SK-N-SH treated with all-trans-retinoic acid at 6 μM for 48 hours (cell line): ENCODE measurements around the gene EVI2B.

Source experiments
- ATAC-seq: fragments of 200-7000 bp; cut with Tn5 transposase; 3 replicates; pipeline ENCODE4 v1.9.1; 2020; ENCODE audit warnings: mild to moderate bottlenecking, moderate library complexity
- ARNTL ChIP-seq: fragments of 450-650 bp; formaldehyde crosslinking; IDR thresholded peaks from 2 replicates; pipeline ENCODE4 v1.5.0; 2020; ENCODE audit warnings: low read depth, mild to moderate bottlenecking, moderate library complexity, borderline replicate concordance
- CREB5 ChIP-seq: fragments of 250-450 bp; sonication (Bioruptor Pico); IDR thresholded peaks from 2 replicates; pipeline ENCODE4 v1.5.1; 2020; ENCODE audit warnings: low read depth, mild to moderate bottlenecking, moderate library complexity
- CSDC2 ChIP-seq: fragments of 250-450 bp; sonication (Bioruptor Pico); IDR thresholded peaks from 2 replicates; pipeline ENCODE4 v1.5.0; 2020; ENCODE audit warnings: mild to moderate bottlenecking, moderate library complexity
- CSRNP3 ChIP-seq: fragments of 250-450 bp; sonication (Bioruptor Pico); IDR thresholded peaks from 2 replicates; pipeline ENCODE4 v1.5.1; 2021; ENCODE audit warnings: mild to moderate bottlenecking, moderate library complexity
- GLIS3 ChIP-seq: fragments of 250-450 bp; sonication (Bioruptor Pico); IDR thresholded peaks from 2 replicates; pipeline ENCODE4 v1.5.0; 2020; ENCODE audit warnings: mild to moderate bottlenecking, moderate library complexity
- ISL1 ChIP-seq: fragments of 250-450 bp; sonication (Bioruptor Pico); IDR thresholded peaks from 2 replicates; pipeline ENCODE4 v2.1.2; 2022; ENCODE audit warnings: mild to moderate bottlenecking, moderate library complexity
- PPARA ChIP-seq: fragments of 250-450 bp; sonication (Bioruptor Pico); IDR thresholded peaks from 2 replicates; pipeline ENCODE4 v1.5.0; 2020; ENCODE audit warnings: mild to moderate bottlenecking, borderline replicate concordance
- RARB ChIP-seq: fragments of 250-450 bp; sonication (Bioruptor Pico); IDR thresholded peaks from 2 replicates; pipeline ENCODE4 v1.8.0; 2021; ENCODE audit warnings: mild to moderate bottlenecking, moderate library complexity
- SNAI2 ChIP-seq: fragments of 250-450 bp; sonication (Bioruptor Pico); IDR thresholded peaks from 2 replicates; pipeline ENCODE4 v1.5.0; 2020; ENCODE audit warnings: mild to moderate bottlenecking, moderate library complexity
- TOX ChIP-seq: fragments of 250-450 bp; sonication (Bioruptor Pico); IDR thresholded peaks from 2 replicates; pipeline ENCODE4 v1.8.0; 2021; ENCODE audit warnings: mild to moderate bottlenecking, moderate library complexity, borderline replicate concordance
- ZC3H10 ChIP-seq: fragments of 250-450 bp; sonication (Bioruptor Pico); IDR thresholded peaks from 2 replicates; pipeline ENCODE4 v1.5.1; 2021; ENCODE audit warnings: mild to moderate bottlenecking, moderate library complexity
- ZFP3 ChIP-seq: fragments of 250-450 bp; sonication (Bioruptor Pico); IDR thresholded peaks from 2 replicates; pipeline ENCODE4 v1.5.0; 2020; ENCODE audit warnings: mild to moderate bottlenecking, moderate library complexity
- ZFP30 ChIP-seq: fragments of 450-650 bp; formaldehyde crosslinking; IDR thresholded peaks from 2 replicates; pipeline ENCODE4 v1.5.0; 2022; ENCODE audit warnings: mild to moderate bottlenecking, moderate library complexity
- ZNF565 ChIP-seq: fragments of 450-650 bp; formaldehyde crosslinking; conservative IDR thresholded peaks from 2 replicates; pipeline ENCODE4 v1.5.0; 2020; ENCODE audit warnings: low read depth, mild to moderate bottlenecking, moderate library complexity
- ZNF70 ChIP-seq: fragments of 450-650 bp; formaldehyde crosslinking; IDR thresholded peaks from 2 replicates; pipeline ENCODE4 v1.5.0; 2020; ENCODE audit warnings: mild to moderate bottlenecking, moderate library complexity
- ZNF8 ChIP-seq: fragments of 450-650 bp; formaldehyde crosslinking; IDR thresholded peaks from 2 replicates; pipeline ENCODE4 v1.5.0; 2020; ENCODE audit warnings: mild to moderate bottlenecking, moderate library complexity
- TF ChIP-seq, protein P1 (sequence below): fragments of 250-450 bp; sonication (Bioruptor Pico); IDR thresholded peaks from 2 replicates; pipeline ENCODE4 v1.8.0; 2021; ENCODE audit warnings: low read depth, mild to moderate bottlenecking, moderate library complexity, borderline replicate concordance
- TF ChIP-seq, protein P2 (sequence below): fragments of 250-450 bp; sonication (Bioruptor Pico); IDR thresholded peaks from 2 replicates; pipeline ENCODE4 v1.5.0; 2020; ENCODE audit warnings: mild to moderate bottlenecking, moderate library complexity

The EVI2B gene

DNA sequence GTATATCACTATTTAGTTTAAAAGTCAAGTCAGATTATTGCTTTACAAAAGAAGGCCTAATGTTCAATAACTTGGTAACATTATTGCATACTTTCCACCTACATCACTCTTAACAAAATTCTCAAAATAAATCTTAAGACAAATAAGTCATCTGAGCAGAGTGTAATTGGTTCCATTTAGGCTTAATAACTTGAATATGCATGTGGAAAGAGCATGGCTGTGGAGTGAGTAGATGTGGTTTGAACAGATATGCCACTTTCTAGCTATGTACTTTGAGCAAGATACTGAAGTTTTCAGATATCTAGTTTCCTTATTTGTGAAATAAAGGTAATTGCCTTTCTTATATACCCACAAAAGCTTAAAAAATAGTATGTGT lies 14.3 kb upstream of the EVI2B start:
- no peak for TF ChIP-seq ZNF8 (CRISPR knock-in tag)
- 0 out of 2 replicates have a peak, but pooled peaks have one; percentile 38 for TF ChIP-seq ISL1 (CRISPR knock-in tag)

GRCh38 chr17:31327534-31328159 lies 13.8 kb upstream of the EVI2B start:
- ATAC-seq = peak; percentile 89

More for the DNA sequence above, 14.3 kb upstream of the EVI2B start:
- peak; percentile 87 for ATAC-seq

DNA sequence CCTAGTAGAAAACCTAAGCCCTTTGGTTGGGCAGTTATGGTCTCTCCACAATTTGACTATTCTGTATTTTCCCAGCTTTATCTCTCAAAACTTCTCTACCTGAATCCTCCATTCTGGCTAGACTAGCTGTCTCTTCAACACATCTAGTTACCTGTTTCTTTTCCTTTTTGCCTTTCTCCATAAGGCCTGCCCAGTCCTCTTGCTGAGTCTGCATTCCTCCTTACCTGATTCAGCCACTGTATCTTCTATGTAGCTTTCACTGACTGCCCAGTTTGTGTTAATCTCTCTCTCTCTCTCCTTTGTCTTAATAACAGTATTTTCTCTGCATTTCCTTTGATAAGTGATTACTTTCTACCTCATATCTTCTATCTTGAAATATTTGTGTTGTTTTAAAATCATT lies 9.7 kb upstream of the EVI2B start:
- TF ChIP-seq, protein P1, sequence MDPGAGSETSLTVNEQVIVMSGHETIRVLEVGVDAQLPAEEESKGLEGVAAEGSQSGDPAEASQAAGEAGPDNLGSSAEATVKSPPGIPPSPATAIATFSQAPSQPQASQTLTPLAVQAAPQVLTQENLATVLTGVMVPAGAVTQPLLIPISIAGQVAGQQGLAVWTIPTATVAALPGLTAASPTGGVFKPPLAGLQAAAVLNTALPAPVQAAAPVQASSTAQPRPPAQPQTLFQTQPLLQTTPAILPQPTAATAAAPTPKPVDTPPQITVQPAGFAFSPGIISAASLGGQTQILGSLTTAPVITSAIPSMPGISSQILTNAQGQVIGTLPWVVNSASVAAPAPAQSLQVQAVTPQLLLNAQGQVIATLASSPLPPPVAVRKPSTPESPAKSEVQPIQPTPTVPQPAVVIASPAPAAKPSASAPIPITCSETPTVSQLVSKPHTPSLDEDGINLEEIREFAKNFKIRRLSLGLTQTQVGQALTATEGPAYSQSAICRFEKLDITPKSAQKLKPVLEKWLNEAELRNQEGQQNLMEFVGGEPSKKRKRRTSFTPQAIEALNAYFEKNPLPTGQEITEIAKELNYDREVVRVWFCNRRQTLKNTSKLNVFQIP (CRISPR knock-in tag) = no peak
- TF ChIP-seq ZC3H10 (CRISPR knock-in tag) = no peak
- no peak for ATAC-seq

More at GRCh38 chr17:31327534-31328159, 13.8 kb upstream of the EVI2B start:
- TF ChIP-seq ZFP3 (CRISPR knock-in tag) (no peak), TOX (CRISPR knock-in tag) (no peak), CSDC2 (CRISPR knock-in tag) (no peak), CSRNP3 (no peak), RARB (CRISPR knock-in tag) (no peak)
- TF ChIP-seq, protein P1 (CRISPR knock-in tag) = no peak

DNA sequence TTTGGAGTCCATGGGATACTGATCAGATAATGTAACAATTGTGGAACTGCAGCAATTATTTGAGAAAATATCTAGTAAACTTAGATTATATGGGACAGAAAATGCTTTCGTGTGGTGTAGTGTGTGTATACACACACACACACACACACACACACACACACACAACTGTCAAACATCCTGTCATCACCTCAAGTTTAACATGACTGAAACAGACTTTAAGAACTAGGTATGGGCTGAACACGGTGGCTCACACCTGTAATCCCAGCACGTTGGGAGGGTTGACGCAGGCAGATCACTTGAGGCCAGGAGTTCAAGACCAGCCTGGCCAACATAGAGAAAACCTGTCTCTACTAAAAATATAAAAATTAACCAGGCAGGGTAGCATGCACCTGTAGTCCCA lies 8.1 kb upstream of the EVI2B start:
- TF ChIP-seq CSRNP3 (no peak), RARB (CRISPR knock-in tag) (no peak), CREB5 (no peak), ZNF70 (CRISPR knock-in tag) (no peak), ARNTL (no peak), ZNF565 (CRISPR knock-in tag) (no peak), GLIS3 (CRISPR knock-in tag) (no peak), ZFP30 (CRISPR knock-in tag) (no peak), PPARA (CRISPR knock-in tag) (no peak), ZNF8 (CRISPR knock-in tag) (no peak)
- ATAC-seq = no peak

GRCh38 chr17:31321481-31321880 lies 7.6 kb upstream of the EVI2B start, which contains the start of gene EVI2A:
Gene EVI2A, minus strand, starts transcription at chr17:31321622. Its CDS starts 2,609 bp downstream, at chr17:31319013.
- peak; percentile 85 for ATAC-seq
- TF ChIP-seq ZNF8 (CRISPR knock-in tag) (no peak), ISL1 (CRISPR knock-in tag) (no peak), ARNTL (no peak), RARB (CRISPR knock-in tag) (no peak), SNAI2 (CRISPR knock-in tag) (no peak), PPARA (CRISPR knock-in tag) (no peak), CSDC2 (CRISPR knock-in tag) (no peak), CSRNP3 (no peak)
- TF ChIP-seq, protein P2, sequence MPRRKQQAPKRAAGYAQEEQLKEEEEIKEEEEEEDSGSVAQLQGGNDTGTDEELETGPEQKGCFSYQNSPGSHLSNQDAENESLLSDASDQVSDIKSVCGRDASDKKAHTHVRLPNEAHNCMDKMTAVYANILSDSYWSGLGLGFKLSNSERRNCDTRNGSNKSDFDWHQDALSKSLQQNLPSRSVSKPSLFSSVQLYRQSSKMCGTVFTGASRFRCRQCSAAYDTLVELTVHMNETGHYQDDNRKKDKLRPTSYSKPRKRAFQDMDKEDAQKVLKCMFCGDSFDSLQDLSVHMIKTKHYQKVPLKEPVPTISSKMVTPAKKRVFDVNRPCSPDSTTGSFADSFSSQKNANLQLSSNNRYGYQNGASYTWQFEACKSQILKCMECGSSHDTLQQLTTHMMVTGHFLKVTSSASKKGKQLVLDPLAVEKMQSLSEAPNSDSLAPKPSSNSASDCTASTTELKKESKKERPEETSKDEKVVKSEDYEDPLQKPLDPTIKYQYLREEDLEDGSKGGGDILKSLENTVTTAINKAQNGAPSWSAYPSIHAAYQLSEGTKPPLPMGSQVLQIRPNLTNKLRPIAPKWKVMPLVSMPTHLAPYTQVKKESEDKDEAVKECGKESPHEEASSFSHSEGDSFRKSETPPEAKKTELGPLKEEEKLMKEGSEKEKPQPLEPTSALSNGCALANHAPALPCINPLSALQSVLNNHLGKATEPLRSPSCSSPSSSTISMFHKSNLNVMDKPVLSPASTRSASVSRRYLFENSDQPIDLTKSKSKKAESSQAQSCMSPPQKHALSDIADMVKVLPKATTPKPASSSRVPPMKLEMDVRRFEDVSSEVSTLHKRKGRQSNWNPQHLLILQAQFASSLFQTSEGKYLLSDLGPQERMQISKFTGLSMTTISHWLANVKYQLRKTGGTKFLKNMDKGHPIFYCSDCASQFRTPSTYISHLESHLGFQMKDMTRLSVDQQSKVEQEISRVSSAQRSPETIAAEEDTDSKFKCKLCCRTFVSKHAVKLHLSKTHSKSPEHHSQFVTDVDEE = no peak
- TF ChIP-seq, protein P1 (CRISPR knock-in tag) = no peak
